K562 (cell line): ENCODE data around the gene IPO13. TPM values are rescaled to one million over a fixed set of nuclear protein-coding genes. Genes with fewer than 3 reads are reported as not detected.

Experiments used
- CREM ChIP-seq: IDR thresholded peaks from 2 replicates; pipeline ENCODE4 v1.6.1; 2014; ENCODE audit warnings: antibody characterized with exemption, low read depth
- FOSL1 ChIP-seq: fragments of 200-800 bp; sonication (Bioruptor generic); conservative IDR thresholded peaks from 2 replicates; pipeline ENCODE4 v1.6.1; 2016; ENCODE audit warnings: missing genetic modification characterization, missing compliant biosample characterization
- HMG20B ChIP-seq: fragments of 250-450 bp; sonication (Bioruptor Pico); IDR thresholded peaks from 2 replicates; pipeline ENCODE4 v1.5.0; 2021; ENCODE audit warnings: mild to moderate bottlenecking
- JUNB ChIP-seq: fragments of 450-650 bp; formaldehyde crosslinking; conservative IDR thresholded peaks from 2 replicates; pipeline ENCODE4 v1.4.0; 2020; ENCODE audit warnings: mild to moderate bottlenecking
- NEUROD1 ChIP-seq: fragments of 150-350 bp; IDR thresholded peaks from 2 replicates; pipeline ENCODE4 v1.6.1; 2014; ENCODE audit warnings: borderline replicate concordance, low read length, low read depth; ENCODE audit not compliant: partially characterized antibody
- NFRKB ChIP-seq: fragments of 450-650 bp; IDR thresholded peaks from 2 replicates; pipeline ENCODE4 v1.6.1; 2016; ENCODE audit warnings: low read depth
- PRMT5 ChIP-seq: sonication (generic); formaldehyde crosslinking; IDR thresholded peaks from 2 replicates; pipeline ENCODE4 v1.5.0; 2020; ENCODE audit warnings: missing genetic modification reagents
- RCOR1 ChIP-seq, 2 experiments: IDR thresholded peaks; 2 replicates each; pipeline ENCODE4 v1.6.1; 2012; ENCODE audit warnings: low read depth in 2 of 2, low read length in 2 of 2, borderline replicate concordance in 1 of 2, improper control_type of control experiment in 1 of 2
- SMAD4 ChIP-seq: fragments of 250-450 bp; sonication (Bioruptor Pico); conservative IDR thresholded peaks from 2 replicates; pipeline ENCODE4 v1.8.0; 2021; ENCODE audit warnings: inconsistent platforms, mild to moderate bottlenecking, moderate library complexity
- ZNF134 ChIP-seq: fragments of 250-450 bp; sonication (Bioruptor Pico); conservative IDR thresholded peaks from 2 replicates; pipeline ENCODE4 v1.4.0; 2020
- ZNF239 ChIP-seq: fragments of 250-450 bp; sonication (Bioruptor Pico); IDR thresholded peaks from 2 replicates; pipeline ENCODE4 v1.4.0; 2020; ENCODE audit warnings: mild to moderate bottlenecking
- ZNF24 ChIP-seq: fragments of 450-650 bp; IDR thresholded peaks from 2 replicates; pipeline ENCODE4 v1.6.1; 2016
- polyA plus RNA-seq, 8 experiments: library from polyadenylated mRNA; depleted of rRNA in 4 of 8; stranded (reverse) in 5 of 8; unstranded in 3 of 8; fragments of >200 nt; fragmentation: Nextera tagmentation in 2 of 8; fragmentation: Illumina TruSeq in 1 of 8; extraction: Ambion mirVana in 2 of 8; extraction: Trizol in 1 of 8; gene quantifications; 2 replicates each; pipeline versions ENCODE4 v1.2.1 to v1.2.3, GENCODE V29; 2011 to 2014; ENCODE audit warnings: inconsistent platforms in 1 of 8, missing spikeins in 1 of 8
- total RNA-seq, 7 experiments: library from RNA; depleted of rRNA in 6 of 7; stranded (reverse); fragments of >200 nt in 6 of 7; fragmentation: Illumina TruSeq in 2 of 7; extraction: Trizol in 2 of 7; gene quantifications; 2 replicates each; pipeline versions ENCODE4 v1.2.1 to v1.2.3, GENCODE V29; 2011 to 2021; ENCODE audit warnings: low replicate concordance in 1 of 7
- TF ChIP-seq, protein P1 (sequence below): fragments of 450-650 bp; formaldehyde crosslinking; IDR thresholded peaks from 2 replicates; pipeline ENCODE4 v1.4.0; 2020; ENCODE audit warnings: mild to moderate bottlenecking, moderate library complexity
- TF ChIP-seq, protein P2 (sequence below): sonication (generic); formaldehyde crosslinking; IDR thresholded peaks from 2 replicates; pipeline ENCODE4 v1.8.1; 2023; ENCODE audit warnings: mild to moderate bottlenecking, missing genetic modification reagents
- TF ChIP-seq, protein P3 (sequence below): fragments of 250-450 bp; sonication (Bioruptor Pico); IDR thresholded peaks from 2 replicates; pipeline ENCODE4 v1.5.0; 2022; ENCODE audit warnings: mild to moderate bottlenecking
- TF ChIP-seq, protein P4 (sequence below): fragments of 250-450 bp; sonication (Bioruptor Pico); IDR thresholded peaks from 2 replicates; pipeline ENCODE4 v1.4.0; 2020

IPO13 gene
- total and polyA plus RNA-seq, 9 of the 15 experiments (the other 6 are each of a cell fraction or from before 2014, with no cell fraction given), result 7.0 to 30.8 (median 16.2) TPM

DNA sequence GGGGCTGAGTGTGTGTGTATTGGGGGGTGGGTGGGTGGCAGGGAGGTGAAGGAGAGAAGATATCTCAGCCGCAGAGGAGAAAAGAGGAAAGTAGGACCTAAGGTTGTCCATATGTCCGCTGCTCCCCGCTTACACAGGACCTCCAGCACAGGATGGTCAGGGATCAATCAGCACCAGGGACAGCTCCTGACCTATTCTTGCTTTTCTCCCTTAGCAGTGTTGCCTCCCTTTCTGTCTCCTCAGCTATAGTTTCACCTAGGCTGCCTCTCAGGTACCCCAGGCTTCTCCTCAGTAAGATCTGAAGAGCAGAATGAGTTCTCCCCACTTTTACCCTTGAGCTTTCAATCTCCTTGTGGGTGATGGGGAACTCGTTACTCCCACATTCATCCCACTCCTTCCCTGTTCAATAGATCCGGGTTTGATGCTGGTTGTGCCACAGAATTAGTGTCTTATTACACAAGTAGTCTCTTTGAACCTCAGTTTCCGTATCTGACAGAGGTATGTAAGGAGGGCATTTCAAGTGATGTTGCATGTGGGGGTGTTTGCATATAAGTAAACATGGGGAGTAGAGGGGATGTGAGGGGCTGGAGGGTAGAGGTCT is 21.7 kb downstream of the IPO13 start (continued):
- 0 out of 2 replicates have a peak, but pooled peaks have one; percentile 33 for TF ChIP-seq SMAD4
- no peak for TF ChIP-seq ZNF239
- TF ChIP-seq, protein P1, sequence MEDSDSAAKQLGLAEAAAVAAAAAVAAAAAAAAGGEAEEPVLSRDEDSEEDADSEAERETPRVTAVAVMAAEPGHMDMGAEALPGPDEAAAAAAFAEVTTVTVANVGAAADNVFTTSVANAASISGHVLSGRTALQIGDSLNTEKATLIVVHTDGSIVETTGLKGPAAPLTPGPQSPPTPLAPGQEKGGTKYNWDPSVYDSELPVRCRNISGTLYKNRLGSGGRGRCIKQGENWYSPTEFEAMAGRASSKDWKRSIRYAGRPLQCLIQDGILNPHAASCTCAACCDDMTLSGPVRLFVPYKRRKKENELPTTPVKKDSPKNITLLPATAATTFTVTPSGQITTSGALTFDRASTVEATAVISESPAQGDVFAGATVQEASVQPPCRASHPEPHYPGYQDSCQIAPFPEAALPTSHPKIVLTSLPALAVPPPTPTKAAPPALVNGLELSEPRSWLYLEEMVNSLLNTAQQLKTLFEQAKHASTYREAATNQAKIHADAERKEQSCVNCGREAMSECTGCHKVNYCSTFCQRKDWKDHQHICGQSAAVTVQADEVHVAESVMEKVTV (CRISPR knock-in tag), result no peak
- TF ChIP-seq ZNF134, result no peak
- TF ChIP-seq, protein P2, sequence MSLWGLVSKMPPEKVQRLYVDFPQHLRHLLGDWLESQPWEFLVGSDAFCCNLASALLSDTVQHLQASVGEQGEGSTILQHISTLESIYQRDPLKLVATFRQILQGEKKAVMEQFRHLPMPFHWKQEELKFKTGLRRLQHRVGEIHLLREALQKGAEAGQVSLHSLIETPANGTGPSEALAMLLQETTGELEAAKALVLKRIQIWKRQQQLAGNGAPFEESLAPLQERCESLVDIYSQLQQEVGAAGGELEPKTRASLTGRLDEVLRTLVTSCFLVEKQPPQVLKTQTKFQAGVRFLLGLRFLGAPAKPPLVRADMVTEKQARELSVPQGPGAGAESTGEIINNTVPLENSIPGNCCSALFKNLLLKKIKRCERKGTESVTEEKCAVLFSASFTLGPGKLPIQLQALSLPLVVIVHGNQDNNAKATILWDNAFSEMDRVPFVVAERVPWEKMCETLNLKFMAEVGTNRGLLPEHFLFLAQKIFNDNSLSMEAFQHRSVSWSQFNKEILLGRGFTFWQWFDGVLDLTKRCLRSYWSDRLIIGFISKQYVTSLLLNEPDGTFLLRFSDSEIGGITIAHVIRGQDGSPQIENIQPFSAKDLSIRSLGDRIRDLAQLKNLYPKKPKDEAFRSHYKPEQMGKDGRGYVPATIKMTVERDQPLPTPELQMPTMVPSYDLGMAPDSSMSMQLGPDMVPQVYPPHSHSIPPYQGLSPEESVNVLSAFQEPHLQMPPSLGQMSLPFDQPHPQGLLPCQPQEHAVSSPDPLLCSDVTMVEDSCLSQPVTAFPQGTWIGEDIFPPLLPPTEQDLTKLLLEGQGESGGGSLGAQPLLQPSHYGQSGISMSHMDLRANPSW (CRISPR knock-in tag), result no peak
- TF ChIP-seq NFRKB, result no peak
- no peak for TF ChIP-seq JUNB (CRISPR knock-in tag)
- TF ChIP-seq CREM, result 0 out of 2 replicates have a peak, but pooled peaks have one; percentile 28
- peak in 1 of 2 experiments; percentile 52; a peak in 1 of 4 replicates for TF ChIP-seq RCOR1 (IDR thresholded peaks at IDR 0.05; ENCODE audit: borderline replicate concordance in 1 of 2, low read depth in 2 of 2, low read length in 2 of 2)
- no peak for TF ChIP-seq ZNF24
- no peak for TF ChIP-seq NEUROD1
- TF ChIP-seq FOSL1, result no peak
- TF ChIP-seq HMG20B (CRISPR knock-in tag), result no peak
- TF ChIP-seq, protein P3, sequence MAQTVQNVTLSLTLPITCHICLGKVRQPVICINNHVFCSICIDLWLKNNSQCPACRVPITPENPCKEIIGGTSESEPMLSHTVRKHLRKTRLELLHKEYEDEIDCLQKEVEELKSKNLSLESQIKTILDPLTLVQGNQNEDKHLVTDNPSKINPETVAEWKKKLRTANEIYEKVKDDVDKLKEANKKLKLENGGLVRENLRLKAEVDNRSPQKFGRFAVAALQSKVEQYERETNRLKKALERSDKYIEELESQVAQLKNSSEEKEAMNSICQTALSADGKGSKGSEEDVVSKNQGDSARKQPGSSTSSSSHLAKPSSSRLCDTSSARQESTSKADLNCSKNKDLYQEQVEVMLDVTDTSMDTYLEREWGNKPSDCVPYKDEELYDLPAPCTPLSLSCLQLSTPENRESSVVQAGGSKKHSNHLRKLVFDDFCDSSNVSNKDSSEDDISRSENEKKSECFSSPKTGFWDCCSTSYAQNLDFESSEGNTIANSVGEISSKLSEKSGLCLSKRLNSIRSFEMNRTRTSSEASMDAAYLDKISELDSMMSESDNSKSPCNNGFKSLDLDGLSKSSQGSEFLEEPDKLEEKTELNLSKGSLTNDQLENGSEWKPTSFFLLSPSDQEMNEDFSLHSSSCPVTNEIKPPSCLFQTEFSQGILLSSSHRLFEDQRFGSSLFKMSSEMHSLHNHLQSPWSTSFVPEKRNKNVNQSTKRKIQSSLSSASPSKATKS (CRISPR knock-in tag), result no peak
- peak; percentile 94; the same call in 1 of the 2 replicates for TF ChIP-seq PRMT5
- TF ChIP-seq, protein P4, sequence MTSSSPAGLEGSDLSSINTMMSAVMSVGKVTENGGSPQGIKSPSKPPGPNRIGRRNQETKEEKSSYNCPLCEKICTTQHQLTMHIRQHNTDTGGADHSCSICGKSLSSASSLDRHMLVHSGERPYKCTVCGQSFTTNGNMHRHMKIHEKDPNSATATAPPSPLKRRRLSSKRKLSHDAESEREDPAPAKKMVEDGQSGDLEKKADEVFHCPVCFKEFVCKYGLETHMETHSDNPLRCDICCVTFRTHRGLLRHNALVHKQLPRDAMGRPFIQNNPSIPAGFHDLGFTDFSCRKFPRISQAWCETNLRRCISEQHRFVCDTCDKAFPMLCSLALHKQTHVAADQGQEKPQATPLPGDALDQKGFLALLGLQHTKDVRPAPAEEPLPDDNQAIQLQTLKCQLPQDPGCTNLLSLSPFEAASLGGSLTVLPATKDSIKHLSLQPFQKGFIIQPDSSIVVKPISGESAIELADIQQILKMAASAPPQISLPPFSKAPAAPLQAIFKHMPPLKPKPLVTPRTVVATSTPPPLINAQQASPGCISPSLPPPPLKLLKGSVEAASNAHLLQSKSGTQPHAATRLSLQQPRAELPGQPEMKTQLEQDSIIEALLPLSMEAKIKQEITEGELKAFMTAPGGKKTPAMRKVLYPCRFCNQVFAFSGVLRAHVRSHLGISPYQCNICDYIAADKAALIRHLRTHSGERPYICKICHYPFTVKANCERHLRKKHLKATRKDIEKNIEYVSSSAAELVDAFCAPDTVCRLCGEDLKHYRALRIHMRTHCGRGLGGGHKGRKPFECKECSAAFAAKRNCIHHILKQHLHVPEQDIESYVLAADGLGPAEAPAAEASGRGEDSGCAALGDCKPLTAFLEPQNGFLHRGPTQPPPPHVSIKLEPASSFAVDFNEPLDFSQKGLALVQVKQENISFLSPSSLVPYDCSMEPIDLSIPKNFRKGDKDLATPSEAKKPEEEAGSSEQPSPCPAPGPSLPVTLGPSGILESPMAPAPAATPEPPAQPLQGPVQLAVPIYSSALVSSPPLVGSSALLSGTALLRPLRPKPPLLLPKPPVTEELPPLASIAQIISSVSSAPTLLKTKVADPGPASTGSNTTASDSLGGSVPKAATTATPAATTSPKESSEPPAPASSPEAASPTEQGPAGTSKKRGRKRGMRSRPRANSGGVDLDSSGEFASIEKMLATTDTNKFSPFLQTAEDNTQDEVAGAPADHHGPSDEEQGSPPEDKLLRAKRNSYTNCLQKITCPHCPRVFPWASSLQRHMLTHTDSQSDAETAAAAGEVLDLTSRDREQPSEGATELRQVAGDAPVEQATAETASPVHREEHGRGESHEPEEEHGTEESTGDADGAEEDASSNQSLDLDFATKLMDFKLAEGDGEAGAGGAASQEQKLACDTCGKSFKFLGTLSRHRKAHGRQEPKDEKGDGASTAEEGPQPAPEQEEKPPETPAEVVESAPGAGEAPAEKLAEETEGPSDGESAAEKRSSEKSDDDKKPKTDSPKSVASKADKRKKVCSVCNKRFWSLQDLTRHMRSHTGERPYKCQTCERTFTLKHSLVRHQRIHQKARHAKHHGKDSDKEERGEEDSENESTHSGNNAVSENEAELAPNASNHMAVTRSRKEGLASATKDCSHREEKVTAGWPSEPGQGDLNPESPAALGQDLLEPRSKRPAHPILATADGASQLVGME (CRISPR knock-in tag), result no peak
